Measurements from ENCODE around the gene LRRC30.

LRRC30 gene

GRCh38 chr18:7230626-7231349, at the start of gene LRRC30:
LRRC30 (plus strand) TSS chr18:7231089; CDS start chr18:7231139, 50 bp downstream.
- H3K4me3 ChIP-seq (ENCODE audit: insufficient read length, low read depth), result no peak within 1 kb of the TSS
- no peak within 1 kb of the TSS for H3K9ac ChIP-seq (ENCODE audit: insufficient read length, low read depth)
- H3K36me3 ChIP-seq (ENCODE audit: insufficient read depth, insufficient read length, low read length), result no peaks in the 10 kb centered on the region
- DNase-seq (ENCODE audit: low read depth, low spot score), result no peak
- no peaks in the 10 kb centered on the region for H3K27me3 ChIP-seq (ENCODE audit: insufficient read depth, insufficient read length)
- H3K4me1 ChIP-seq (ENCODE audit: insufficient read depth, insufficient read length), result no peaks in the 10 kb centered on the region
- H3K9me3 ChIP-seq (ENCODE audit: insufficient read depth, low read length), result no peaks in the 10 kb centered on the region
- TF ChIP-seq YY1 (IDR thresholded peaks at IDR 0.05; ENCODE audit: insufficient read depth, insufficient read length) (no peak), SUZ12 (IDR thresholded peaks at IDR 0.05; ENCODE audit: extremely low read depth, insufficient read depth, insufficient read length) (no peak), ZNF274 (IDR thresholded peaks at IDR 0.05; ENCODE audit: low read depth, low read length) (no peak)

GRCh38 chr18:7185701-7186100, 45.2 kb upstream of the LRRC30 start:
- no peak for TF ChIP-seq YY1 (IDR thresholded peaks at IDR 0.05; ENCODE audit: insufficient read depth, insufficient read length)
- no peak overlapping the region for H3K9ac ChIP-seq (ENCODE audit: insufficient read length, low read depth)
- H3K36me3 ChIP-seq (ENCODE audit: insufficient read depth, insufficient read length, low read length), result no peaks in the 10 kb centered on the region
- no peaks in the 10 kb centered on the region for H3K27me3 ChIP-seq (ENCODE audit: insufficient read depth, insufficient read length)
- H3K4me3 ChIP-seq (ENCODE audit: insufficient read length, low read depth), result no peak overlapping the region
- H3K9me3 ChIP-seq (ENCODE audit: insufficient read depth, low read length), result no peaks in the 10 kb centered on the region
- no peaks in the 10 kb centered on the region for H3K4me1 ChIP-seq (ENCODE audit: insufficient read depth, insufficient read length)
- no peak for DNase-seq (ENCODE audit: low read depth, low spot score)

DNA sequence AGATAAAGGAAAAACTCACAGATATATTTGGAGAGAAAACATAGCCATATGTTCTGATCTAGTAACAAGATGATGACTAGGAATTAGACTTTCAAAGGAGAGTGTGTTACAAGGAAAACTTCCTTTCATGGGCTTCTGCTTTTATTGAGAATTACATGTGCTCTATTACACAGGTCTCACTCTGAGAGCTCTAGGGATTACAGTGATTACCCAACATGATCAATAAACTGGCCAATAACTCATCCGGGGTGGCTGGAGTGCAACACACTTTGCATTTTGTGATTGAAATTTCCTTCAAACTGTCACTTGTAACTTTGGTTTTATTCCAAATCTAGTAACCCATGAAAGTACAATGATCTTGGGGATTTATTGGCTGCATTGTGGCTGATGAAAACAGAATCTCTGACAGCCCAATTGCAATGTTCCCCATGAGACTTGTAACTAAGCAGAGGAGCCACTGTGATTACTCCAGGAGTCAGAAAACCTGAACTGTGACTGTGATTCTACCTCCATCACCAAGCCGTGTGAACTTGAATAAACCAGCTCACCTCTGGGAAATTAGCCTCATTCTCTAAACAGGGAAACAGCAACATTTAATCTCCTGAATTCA, 40.2 kb upstream of the LRRC30 start:
- no peaks in the 10 kb centered on the region for H3K27me3 ChIP-seq (ENCODE audit: insufficient read depth, insufficient read length)
- TF ChIP-seq ZNF274 (IDR thresholded peaks at IDR 0.05; ENCODE audit: low read depth, low read length) (no peak), SUZ12 (IDR thresholded peaks at IDR 0.05; ENCODE audit: extremely low read depth, insufficient read depth, insufficient read length) (no peak), YY1 (IDR thresholded peaks at IDR 0.05; ENCODE audit: insufficient read depth, insufficient read length) (no peak)

GRCh38 chr18:7191736-7192135, 39.2 kb upstream of the LRRC30 start:
- no peaks in the 10 kb centered on the region for H3K27me3 ChIP-seq (ENCODE audit: insufficient read depth, insufficient read length)
- no peak for TF ChIP-seq SUZ12 (IDR thresholded peaks at IDR 0.05; ENCODE audit: extremely low read depth, insufficient read depth, insufficient read length)
- TF ChIP-seq YY1 (IDR thresholded peaks at IDR 0.05; ENCODE audit: insufficient read depth, insufficient read length), result no peak
- no peak for TF ChIP-seq ZNF274 (IDR thresholded peaks at IDR 0.05; ENCODE audit: low read depth, low read length)
- no peak for DNase-seq (ENCODE audit: low read depth, low spot score)

More for the DNA sequence above, 40.2 kb upstream of the LRRC30 start:
- Histone ChIP-seq H3K9me3 (ENCODE audit: insufficient read depth, low read length) (no peaks in the 10 kb centered on the region), H3K36me3 (ENCODE audit: insufficient read depth, insufficient read length, low read length) (no peaks in the 10 kb centered on the region), H3K4me3 (ENCODE audit: insufficient read length, low read depth) (no peak overlapping the region), H3K4me1 (ENCODE audit: insufficient read depth, insufficient read length) (no peaks in the 10 kb centered on the region), H3K9ac (ENCODE audit: insufficient read length, low read depth) (no peak overlapping the region)
- no peak for DNase-seq (ENCODE audit: low read depth, low spot score)

DNA sequence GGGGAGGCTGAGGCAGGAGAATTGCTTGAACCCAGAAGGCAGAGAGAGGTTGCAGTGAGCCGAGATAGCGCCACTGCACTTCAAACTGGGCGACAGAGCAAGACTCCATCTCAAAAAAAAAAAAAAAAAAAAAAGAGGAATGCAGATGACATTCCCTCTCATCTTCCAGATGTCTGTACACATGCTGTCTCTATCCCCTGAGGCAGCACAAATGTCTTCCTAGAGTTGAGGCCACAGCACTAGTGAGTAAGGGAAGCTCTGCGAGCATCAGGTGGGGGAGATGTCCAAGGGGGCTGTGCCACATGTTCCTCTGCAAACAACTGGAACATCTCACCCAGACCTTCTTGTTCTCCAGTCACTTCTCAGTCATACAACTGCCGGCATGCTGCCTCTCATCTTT, 35.6 kb upstream of the LRRC30 start:
- Histone ChIP-seq H3K27me3 (ENCODE audit: insufficient read depth, insufficient read length) (no peaks in the 10 kb centered on the region), H3K4me1 (ENCODE audit: insufficient read depth, insufficient read length) (no peaks in the 10 kb centered on the region), H3K4me3 (ENCODE audit: insufficient read length, low read depth) (no peak overlapping the region), H3K36me3 (ENCODE audit: insufficient read depth, insufficient read length, low read length) (no peaks in the 10 kb centered on the region), H3K9ac (ENCODE audit: insufficient read length, low read depth) (no peak overlapping the region), H3K9me3 (ENCODE audit: insufficient read depth, low read length) (no peaks in the 10 kb centered on the region)
- DNase-seq (ENCODE audit: low read depth, low spot score), result no peak
- no peak for TF ChIP-seq ZNF274 (IDR thresholded peaks at IDR 0.05; ENCODE audit: low read depth, low read length)

More at GRCh38 chr18:7191736-7192135, 39.2 kb upstream of the LRRC30 start:
- H3K9ac ChIP-seq (ENCODE audit: insufficient read length, low read depth), result no peak overlapping the region
- H3K9me3 ChIP-seq (ENCODE audit: insufficient read depth, low read length), result no peaks in the 10 kb centered on the region
- no peak overlapping the region for H3K4me3 ChIP-seq (ENCODE audit: insufficient read length, low read depth)
- no peaks in the 10 kb centered on the region for H3K36me3 ChIP-seq (ENCODE audit: insufficient read depth, insufficient read length, low read length)
- no peaks in the 10 kb centered on the region for H3K4me1 ChIP-seq (ENCODE audit: insufficient read depth, insufficient read length)

DNA sequence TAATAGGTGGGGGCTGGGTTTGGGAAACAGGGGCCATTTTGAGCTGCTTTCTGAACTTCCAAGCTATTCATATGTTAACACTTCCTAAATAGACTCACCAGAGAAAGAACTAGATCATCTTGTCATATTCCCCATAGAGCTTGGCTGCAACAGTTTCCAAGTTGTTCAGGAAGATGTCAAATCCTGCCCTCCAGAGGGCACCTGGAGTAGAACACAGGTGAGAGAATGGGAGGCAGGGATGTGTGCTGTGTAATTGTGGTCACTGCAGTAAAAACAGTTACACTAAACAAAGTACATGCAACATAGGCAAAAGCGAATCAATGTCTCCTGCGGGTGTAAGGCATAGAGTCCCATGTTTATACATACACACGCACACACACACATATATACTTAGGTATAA, 34.5 kb upstream of the LRRC30 start:
- Histone ChIP-seq H3K9me3 (ENCODE audit: insufficient read depth, low read length) (no peaks in the 10 kb centered on the region), H3K36me3 (ENCODE audit: insufficient read depth, insufficient read length, low read length) (no peaks in the 10 kb centered on the region), H3K9ac (ENCODE audit: insufficient read length, low read depth) (no peak overlapping the region), H3K4me3 (ENCODE audit: insufficient read length, low read depth) (no peak overlapping the region), H3K4me1 (ENCODE audit: insufficient read depth, insufficient read length) (no peaks in the 10 kb centered on the region), H3K27me3 (ENCODE audit: insufficient read depth, insufficient read length) (no peaks in the 10 kb centered on the region)
- no peak for TF ChIP-seq YY1 (IDR thresholded peaks at IDR 0.05; ENCODE audit: insufficient read depth, insufficient read length)
- TF ChIP-seq ZNF274 (IDR thresholded peaks at IDR 0.05; ENCODE audit: low read depth, low read length), result no peak
- no peak for TF ChIP-seq SUZ12 (IDR thresholded peaks at IDR 0.05; ENCODE audit: extremely low read depth, insufficient read depth, insufficient read length)
- no peak for DNase-seq (ENCODE audit: low read depth, low spot score)

DNA sequence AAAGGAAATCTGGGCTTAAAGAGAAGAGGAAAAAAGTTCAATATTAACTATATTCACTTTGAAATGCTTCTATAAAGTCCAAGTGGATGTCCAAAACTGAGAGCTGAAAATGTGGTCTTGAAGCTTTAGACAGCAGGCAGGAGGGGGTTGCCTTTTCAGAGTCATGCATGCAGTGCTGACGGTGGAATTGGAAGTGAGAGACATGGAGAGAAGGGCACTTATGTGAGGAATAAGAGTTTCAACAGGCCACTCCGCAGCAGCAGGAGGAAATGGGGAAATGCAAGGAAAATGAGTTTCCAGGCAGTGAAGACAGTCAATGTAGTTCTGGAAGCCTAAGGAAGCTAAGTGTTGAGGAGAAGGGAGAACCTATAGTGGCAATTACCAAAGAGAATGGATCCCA, 33.0 kb upstream of the LRRC30 start:
- TF ChIP-seq ZNF274 (IDR thresholded peaks at IDR 0.05; ENCODE audit: low read depth, low read length) (no peak), SUZ12 (IDR thresholded peaks at IDR 0.05; ENCODE audit: extremely low read depth, insufficient read depth, insufficient read length) (no peak), YY1 (IDR thresholded peaks at IDR 0.05; ENCODE audit: insufficient read depth, insufficient read length) (no peak)
- no peak for DNase-seq (ENCODE audit: low read depth, low spot score)
- Histone ChIP-seq H3K36me3 (ENCODE audit: insufficient read depth, insufficient read length, low read length) (no peaks in the 10 kb centered on the region), H3K9ac (ENCODE audit: insufficient read length, low read depth) (no peak overlapping the region), H3K4me3 (ENCODE audit: insufficient read length, low read depth) (no peak overlapping the region), H3K27me3 (ENCODE audit: insufficient read depth, insufficient read length) (no peaks in the 10 kb centered on the region), H3K4me1 (ENCODE audit: insufficient read depth, insufficient read length) (no peaks in the 10 kb centered on the region), H3K9me3 (ENCODE audit: insufficient read depth, low read length) (no peaks in the 10 kb centered on the region)

Measured in NT2/D1 (cell line).